Neural crest cell (in vitro differentiated cells): ENCODE results near the gene LEUTX. TPM values are rescaled to one million over a fixed set of nuclear protein-coding genes. Genes with fewer than 3 reads are reported as not detected.

Source experiments
- DNase-seq: peaks from one replicate; pipeline ENCODE4 v3.0.0; 2021; ENCODE audit warnings: low read depth, mixed read lengths, low spot score
- H3K27ac Mint-ChIP-seq: one replicate; pipeline ENCODE4 v1.8.0; 2021; ENCODE audit warnings: mild to moderate bottlenecking, mixed read lengths; ENCODE audit not compliant: unreplicated experiment
- H3K27me3 Mint-ChIP-seq: 2 replicates; pipeline ENCODE4 v1.8.0; 2021; ENCODE audit warnings: low read depth, mild to moderate bottlenecking, mixed read lengths
- H3K36me3 Mint-ChIP-seq: 2 replicates; pipeline ENCODE4 v1.8.0; 2021; ENCODE audit warnings: low read depth, mild to moderate bottlenecking, mixed read lengths
- H3K4me1 Mint-ChIP-seq: 2 replicates; pipeline ENCODE4 v1.8.0; 2021; ENCODE audit warnings: mixed read lengths
- H3K4me3 Mint-ChIP-seq: one replicate; pipeline ENCODE4 v1.8.0; 2021; ENCODE audit warnings: mild to moderate bottlenecking, mixed read lengths
- H3K9me3 Mint-ChIP-seq: 2 replicates; pipeline ENCODE4 v1.8.0; 2021; ENCODE audit warnings: mixed read lengths
- total RNA-seq: library from RNA; stranded (reverse); gene quantifications from 2 replicates; pipeline ENCODE4 v1.2.1, GENCODE V29; 2021
- TF ChIP-seq, protein P1 (sequence below): fragments of 200-600 bp; sonication (generic); conservative IDR thresholded peaks from 2 replicates; pipeline ENCODE4 v1.5.0; 2021; ENCODE audit warnings: antibody characterized with exemption, mild to moderate bottlenecking

LEUTX gene
- total RNA-seq, 1 donor from 2014 or later: not detected

DNA sequence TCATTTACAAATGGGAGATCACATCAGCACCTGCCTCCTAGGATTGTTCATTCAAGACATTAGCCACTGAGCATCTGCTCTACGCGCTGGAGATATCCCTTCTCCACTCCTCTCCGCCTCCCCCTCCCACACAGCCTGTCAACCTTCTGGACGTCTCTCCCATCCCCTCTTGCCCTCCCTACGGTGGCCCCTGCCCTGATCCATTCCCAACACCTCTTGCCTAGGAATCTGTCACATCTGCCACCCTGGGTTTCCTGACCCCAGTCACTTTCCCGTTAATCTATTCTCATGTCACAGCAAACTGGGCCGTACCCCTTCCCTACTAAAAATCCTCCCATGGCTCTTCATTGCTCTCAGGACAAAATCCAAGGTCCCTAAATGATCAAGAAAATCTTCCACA lies 45.0 kb downstream of the LEUTX start:
- Mint-ChIP-seq H3K4me3 (no peak overlapping the region), H3K9me3 (no peaks in the 10 kb centered on the region), H3K4me1 (no peaks in the 10 kb centered on the region), H3K36me3 (peaks cover 2% of the 10 kb centered on the region), H3K27ac (no peak overlapping the region), H3K27me3 (no peaks in the 10 kb centered on the region)
- TF ChIP-seq, protein P1, sequence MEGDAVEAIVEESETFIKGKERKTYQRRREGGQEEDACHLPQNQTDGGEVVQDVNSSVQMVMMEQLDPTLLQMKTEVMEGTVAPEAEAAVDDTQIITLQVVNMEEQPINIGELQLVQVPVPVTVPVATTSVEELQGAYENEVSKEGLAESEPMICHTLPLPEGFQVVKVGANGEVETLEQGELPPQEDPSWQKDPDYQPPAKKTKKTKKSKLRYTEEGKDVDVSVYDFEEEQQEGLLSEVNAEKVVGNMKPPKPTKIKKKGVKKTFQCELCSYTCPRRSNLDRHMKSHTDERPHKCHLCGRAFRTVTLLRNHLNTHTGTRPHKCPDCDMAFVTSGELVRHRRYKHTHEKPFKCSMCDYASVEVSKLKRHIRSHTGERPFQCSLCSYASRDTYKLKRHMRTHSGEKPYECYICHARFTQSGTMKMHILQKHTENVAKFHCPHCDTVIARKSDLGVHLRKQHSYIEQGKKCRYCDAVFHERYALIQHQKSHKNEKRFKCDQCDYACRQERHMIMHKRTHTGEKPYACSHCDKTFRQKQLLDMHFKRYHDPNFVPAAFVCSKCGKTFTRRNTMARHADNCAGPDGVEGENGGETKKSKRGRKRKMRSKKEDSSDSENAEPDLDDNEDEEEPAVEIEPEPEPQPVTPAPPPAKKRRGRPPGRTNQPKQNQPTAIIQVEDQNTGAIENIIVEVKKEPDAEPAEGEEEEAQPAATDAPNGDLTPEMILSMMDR: no peak
- DNase-seq: no peak

DNA sequence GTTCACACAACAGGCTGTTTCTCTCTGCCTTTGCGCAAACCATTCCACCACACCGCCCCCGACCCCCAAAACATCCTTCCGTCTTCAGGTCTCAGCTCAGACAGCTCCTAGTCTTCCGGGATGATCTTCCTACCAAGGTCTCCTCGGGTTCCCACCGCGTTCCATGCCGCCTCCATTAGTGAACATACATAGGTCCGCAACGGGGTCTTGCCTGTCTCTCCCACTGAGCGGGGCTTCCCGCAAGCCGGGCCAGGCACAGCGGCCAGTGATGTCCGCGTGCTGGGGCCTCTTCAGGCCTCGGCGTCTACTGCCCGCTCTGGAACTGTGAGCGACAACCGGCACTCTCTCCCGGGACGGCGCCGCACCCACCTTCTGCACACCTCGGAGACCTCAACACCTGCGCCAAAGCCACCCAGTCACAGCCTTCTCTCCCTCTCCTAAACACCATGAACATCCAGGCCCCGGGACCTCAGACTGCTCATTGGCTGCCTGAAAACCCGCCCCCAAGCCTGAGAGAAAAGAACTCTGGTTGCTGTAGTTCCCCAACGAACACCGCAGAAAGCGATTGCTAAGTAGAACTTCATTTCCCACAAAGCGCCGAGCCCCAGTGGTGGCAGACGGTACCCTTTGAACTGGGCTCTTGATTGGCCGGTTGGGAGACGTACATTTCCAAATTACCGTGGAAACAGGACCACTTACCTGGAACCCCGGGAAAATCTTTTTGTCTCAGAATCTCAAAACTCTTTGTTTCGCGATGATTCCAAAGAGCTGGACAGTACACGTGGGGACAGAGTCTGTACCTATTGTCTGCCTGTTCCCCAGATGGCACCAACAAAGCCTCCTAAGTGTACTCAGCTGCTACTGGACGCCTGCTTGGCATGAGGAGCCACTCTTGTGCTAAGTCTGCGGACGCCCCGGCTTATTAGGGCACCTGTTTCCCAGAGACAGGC lies 45.8 kb downstream of the LEUTX start:
- TF ChIP-seq, protein P1: no peak
- Mint-ChIP-seq H3K4me1 (no peaks in the 10 kb centered on the region), H3K9me3 (no peaks in the 10 kb centered on the region), H3K27ac (peak overlapping the region; percentile 88), H3K27me3 (no peaks in the 10 kb centered on the region), H3K36me3 (peaks cover 6% of the 10 kb centered on the region), H3K4me3 (no peak overlapping the region)
- peak; percentile 77 for DNase-seq

DNA sequence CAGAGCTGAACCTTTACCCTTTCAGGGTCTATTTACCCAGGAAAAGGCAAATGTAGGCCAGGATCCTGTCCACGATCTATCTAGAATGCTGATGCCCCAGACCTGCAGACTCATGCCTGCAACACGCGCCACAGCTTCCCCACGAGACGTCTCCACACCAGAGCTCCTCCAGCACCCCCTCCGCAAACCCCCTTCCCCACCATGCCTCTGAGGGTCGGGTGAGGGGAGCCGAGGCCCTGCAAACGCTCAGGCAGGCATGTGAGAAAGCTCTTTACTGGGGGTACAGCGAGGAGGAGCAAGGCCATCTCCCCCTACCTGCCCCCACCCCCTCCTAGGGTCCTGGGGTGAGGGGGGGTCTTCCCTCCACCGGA lies 46.4 kb downstream of the LEUTX start:
- H3K27me3 Mint-ChIP-seq: no peaks in the 10 kb centered on the region
- no peaks in the 10 kb centered on the region for H3K9me3 Mint-ChIP-seq
- H3K4me1 Mint-ChIP-seq: no peaks in the 10 kb centered on the region
- no peak overlapping the region for H3K4me3 Mint-ChIP-seq
- H3K27ac Mint-ChIP-seq: peak overlapping the region; percentile 88
- H3K36me3 Mint-ChIP-seq: peaks cover 12% of the 10 kb centered on the region
- DNase-seq: no peak
- TF ChIP-seq, protein P1: no peak

DNA sequence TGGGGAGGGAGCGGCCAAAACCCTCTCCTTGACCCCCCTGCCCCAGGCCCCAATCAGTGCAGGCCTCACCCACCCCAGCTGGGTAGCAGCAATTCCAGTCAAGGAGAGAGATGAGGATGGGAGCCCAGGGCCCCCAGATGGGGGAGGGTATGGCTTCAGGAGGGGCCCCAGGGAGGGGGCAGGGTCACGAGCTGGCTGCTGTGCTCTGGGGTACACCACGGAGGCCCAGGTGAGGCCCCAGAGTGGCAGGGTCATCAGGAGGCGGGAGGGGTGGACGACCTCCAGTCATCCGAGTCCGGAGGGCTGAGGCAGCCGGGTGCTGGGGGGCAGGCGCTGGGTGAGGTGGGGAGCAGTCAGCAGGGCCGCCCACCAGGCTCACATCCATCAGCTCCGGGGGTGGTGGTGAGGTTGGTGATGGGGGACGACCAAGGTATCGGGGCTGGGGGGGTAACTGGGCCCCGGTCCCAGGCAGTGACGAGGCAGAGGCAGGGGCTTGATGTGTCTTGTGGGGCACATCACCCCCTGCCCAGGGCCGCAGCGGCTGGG lies 47.0 kb downstream of the LEUTX start:
- H3K36me3 Mint-ChIP-seq: peaks cover 16% of the 10 kb centered on the region
- no peak overlapping the region for H3K4me3 Mint-ChIP-seq
- no peak for DNase-seq
- TF ChIP-seq, protein P1: no peak
- H3K9me3 Mint-ChIP-seq: no peaks in the 10 kb centered on the region
- H3K4me1 Mint-ChIP-seq: peaks cover 5% of the 10 kb centered on the region
- no peak overlapping the region for H3K27ac Mint-ChIP-seq
- H3K27me3 Mint-ChIP-seq: no peaks in the 10 kb centered on the region

DNA sequence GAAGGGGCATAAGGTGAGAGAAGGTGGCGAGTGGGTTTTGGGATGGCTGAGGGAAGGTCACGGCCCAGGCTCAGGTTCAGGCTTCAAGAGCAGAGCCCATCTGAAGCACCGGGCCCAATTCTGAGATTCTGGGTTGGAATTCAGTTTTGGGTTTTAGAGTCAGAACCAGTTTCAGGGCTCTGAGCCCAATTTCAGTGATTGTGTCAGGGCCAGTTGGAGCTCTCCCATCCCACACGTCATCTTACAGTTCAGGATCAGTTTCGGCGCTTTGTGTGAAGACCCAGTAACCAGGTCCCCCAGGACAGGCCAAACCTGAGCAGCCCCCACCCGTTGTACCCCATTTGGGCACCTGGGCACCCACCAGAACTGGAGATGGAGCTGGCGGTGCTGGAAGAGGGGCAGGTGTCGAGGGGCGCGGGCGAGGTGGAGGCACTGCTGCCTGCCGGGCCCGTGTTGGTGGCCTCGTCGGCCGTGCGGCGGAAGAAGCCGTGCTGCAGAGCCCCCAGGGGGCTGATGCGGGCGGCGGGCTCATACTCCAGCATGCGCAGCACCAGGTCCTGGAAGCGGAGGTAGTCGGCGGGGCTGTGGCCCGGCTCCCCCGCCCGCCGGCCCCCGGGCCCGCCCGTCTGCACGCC lies 47.8 kb downstream of the LEUTX start:
- H3K4me1 Mint-ChIP-seq: peaks cover 13% of the 10 kb centered on the region
- DNase-seq: no peak
- H3K27ac Mint-ChIP-seq: no peak overlapping the region
- H3K36me3 Mint-ChIP-seq: peaks cover 23% of the 10 kb centered on the region
- H3K27me3 Mint-ChIP-seq: peaks cover 2% of the 10 kb centered on the region
- TF ChIP-seq, protein P1: no peak
- H3K9me3 Mint-ChIP-seq: no peaks in the 10 kb centered on the region
- peak overlapping the region; percentile 62 for H3K4me3 Mint-ChIP-seq
